ENCODE results near the gene OBP2A.

OBP2A gene

GRCh38 chr9:135501261-135502167 lies 44.4 kb upstream of the OBP2A start:
- POLR2A ChIA-PET, result no interaction called here
- no peak for DNase-seq (ENCODE audit: extremely low spot score)
- CTCF ChIA-PET, result no interaction called here
- no peak for TF ChIP-seq CTBP1 (IDR thresholded peaks at IDR 0.05; ENCODE audit: borderline replicate concordance)
- no peak for TF ChIP-seq PKNOX1 (IDR thresholded peaks at IDR 0.05)
- no peak for TF ChIP-seq SP1 (IDR thresholded peaks at IDR 0.05)
- no peak for TF ChIP-seq BHLHE40 (IDR thresholded peaks at IDR 0.05; ENCODE audit: borderline replicate concordance)
- no peak for TF ChIP-seq SUZ12 (IDR thresholded peaks at IDR 0.05)
- TF ChIP-seq FOXK2 (IDR thresholded peaks at IDR 0.05), result no peak
- TF ChIP-seq FOXM1 (IDR thresholded peaks at IDR 0.05; ENCODE audit: borderline replicate concordance), result no peak
- no peak for TF ChIP-seq L3MBTL2 (conservative IDR thresholded peaks at IDR 0.05)
- no peak for TF ChIP-seq ZNF384 (IDR thresholded peaks at IDR 0.05)
- no peak for TF ChIP-seq TARDBP (IDR thresholded peaks at IDR 0.05)
- TF ChIP-seq FOXA1 (IDR thresholded peaks at IDR 0.05), result no peak
- no peak for TF ChIP-seq ARNT (IDR thresholded peaks at IDR 0.05)
- no peak for TF ChIP-seq LEF1 (IDR thresholded peaks at IDR 0.05; ENCODE audit: borderline replicate concordance)
- TF ChIP-seq ELF4 (IDR thresholded peaks at IDR 0.05), result no peak

GRCh38 chr9:135502168-135502872 lies 43.6 kb upstream of the OBP2A start:
- CTCF ChIA-PET, result no interaction called here

DNA sequence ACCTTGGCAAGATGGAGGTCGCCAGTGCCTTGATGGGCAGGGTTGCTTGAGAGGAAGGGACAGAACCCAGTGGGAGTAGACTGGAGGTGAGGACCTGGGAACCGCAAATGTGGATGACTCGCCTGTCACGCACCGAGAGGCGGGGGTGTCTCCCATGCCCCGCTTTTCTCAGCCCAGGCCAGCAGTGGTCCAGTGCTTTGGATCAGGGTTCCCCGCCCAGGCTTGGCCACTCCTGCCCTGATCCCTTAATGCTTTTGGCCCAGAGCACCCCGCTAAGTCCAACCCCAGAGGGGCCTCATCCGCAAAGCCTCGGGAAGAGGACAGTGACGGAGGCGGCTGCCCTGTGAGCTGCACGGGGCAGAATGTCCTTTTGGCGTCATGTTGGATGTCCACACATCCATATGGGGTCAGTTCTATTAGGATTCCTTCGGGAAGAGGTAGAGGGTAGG lies 43.0 kb upstream of the OBP2A start:
- TF ChIP-seq ELF4 (IDR thresholded peaks at IDR 0.05) (no peak), FOXA1 (IDR thresholded peaks at IDR 0.05) (no peak), SUZ12 (IDR thresholded peaks at IDR 0.05) (no peak), TARDBP (IDR thresholded peaks at IDR 0.05) (no peak), ZNF384 (IDR thresholded peaks at IDR 0.05) (no peak), BHLHE40 (IDR thresholded peaks at IDR 0.05; ENCODE audit: borderline replicate concordance) (no peak), NFRKB (IDR thresholded peaks at IDR 0.05) (no peak), SP1 (IDR thresholded peaks at IDR 0.05) (no peak), ARNT (IDR thresholded peaks at IDR 0.05) (no peak), HDGF (IDR thresholded peaks at IDR 0.05; ENCODE audit: borderline replicate concordance) (no peak), FOXK2 (IDR thresholded peaks at IDR 0.05) (no peak), FOXM1 (IDR thresholded peaks at IDR 0.05; ENCODE audit: borderline replicate concordance) (no peak), CTBP1 (IDR thresholded peaks at IDR 0.05; ENCODE audit: borderline replicate concordance) (no peak), LEF1 (IDR thresholded peaks at IDR 0.05; ENCODE audit: borderline replicate concordance) (no peak), L3MBTL2 (conservative IDR thresholded peaks at IDR 0.05) (no peak), PKNOX1 (IDR thresholded peaks at IDR 0.05) (no peak)
- POLR2A ChIA-PET, result no interaction called here
- DNase-seq (ENCODE audit: extremely low spot score), result no peak
- CTCF ChIA-PET, result no interaction called here

More at GRCh38 chr9:135502168-135502872, 43.6 kb upstream of the OBP2A start:
- POLR2A ChIA-PET, result no interaction called here
- no peak for DNase-seq (ENCODE audit: extremely low spot score)
- TF ChIP-seq SP1 (IDR thresholded peaks at IDR 0.05) (no peak), PKNOX1 (IDR thresholded peaks at IDR 0.05) (no peak), TARDBP (IDR thresholded peaks at IDR 0.05) (no peak), L3MBTL2 (conservative IDR thresholded peaks at IDR 0.05) (no peak), ARNT (IDR thresholded peaks at IDR 0.05) (no peak), SUZ12 (IDR thresholded peaks at IDR 0.05) (no peak), ELF4 (IDR thresholded peaks at IDR 0.05) (no peak), ZNF384 (IDR thresholded peaks at IDR 0.05) (no peak), NFRKB (IDR thresholded peaks at IDR 0.05) (no peak), HDGF (IDR thresholded peaks at IDR 0.05; ENCODE audit: borderline replicate concordance) (no peak), FOXM1 (IDR thresholded peaks at IDR 0.05; ENCODE audit: borderline replicate concordance) (no peak), BHLHE40 (IDR thresholded peaks at IDR 0.05; ENCODE audit: borderline replicate concordance) (no peak), FOXK2 (IDR thresholded peaks at IDR 0.05) (no peak), LEF1 (IDR thresholded peaks at IDR 0.05; ENCODE audit: borderline replicate concordance) (no peak), CTBP1 (IDR thresholded peaks at IDR 0.05; ENCODE audit: borderline replicate concordance) (no peak), FOXA1 (IDR thresholded peaks at IDR 0.05) (no peak)

- DNase-seq (ENCODE audit: extremely low spot score), result no peak
- TF ChIP-seq TARDBP (IDR thresholded peaks at IDR 0.05), result no peak
- no peak for TF ChIP-seq FOXM1 (IDR thresholded peaks at IDR 0.05; ENCODE audit: borderline replicate concordance)
- TF ChIP-seq FOXA1 (IDR thresholded peaks at IDR 0.05), result no peak
- no peak for TF ChIP-seq ARNT (IDR thresholded peaks at IDR 0.05)
- no peak for TF ChIP-seq LEF1 (IDR thresholded peaks at IDR 0.05; ENCODE audit: borderline replicate concordance)
- no peak for TF ChIP-seq CTBP1 (IDR thresholded peaks at IDR 0.05; ENCODE audit: borderline replicate concordance)
- TF ChIP-seq NFRKB (IDR thresholded peaks at IDR 0.05), result no peak
- no peak for TF ChIP-seq ZNF384 (IDR thresholded peaks at IDR 0.05)
- no peak for TF ChIP-seq SP1 (IDR thresholded peaks at IDR 0.05)
- no peak for TF ChIP-seq ELF4 (IDR thresholded peaks at IDR 0.05)
- no peak for TF ChIP-seq SUZ12 (IDR thresholded peaks at IDR 0.05)
- TF ChIP-seq FOXK2 (IDR thresholded peaks at IDR 0.05), result no peak
- TF ChIP-seq PKNOX1 (IDR thresholded peaks at IDR 0.05), result no peak
- CTCF ChIA-PET, result no interaction called here
- POLR2A ChIA-PET, result no interaction called here
Observed at GRCh38 chr9:135503371-135504261, 42.3 kb upstream of the OBP2A start.

All from HEK293T (cell line).